Astrocyte of the cerebellum (primary cell): ENCODE measurements around the gene SEC61B.

Source experiments
- DNase-seq: peaks from one replicate; pipeline ENCODE4 v3.0.0-alpha.2; 2011; ENCODE audit warnings: low read depth
- H3K4me3 ChIP-seq: 2 replicates; pipeline ENCODE4 v1.5.1; 2011; ENCODE audit warnings: mild to moderate bottlenecking, low read depth, low read length, moderate library complexity
- CTCF ChIP-seq: IDR thresholded peaks from 2 replicates; pipeline ENCODE4 v1.5.1; 2012; ENCODE audit warnings: low read length, low read depth, moderate library complexity, mild to moderate bottlenecking; ENCODE audit errors: missing control alignments
- in situ Hi-C: cut with HindIII; loops from 2 replicates; pipeline ENCODE4 v1.10.0; 2017; ENCODE audit warnings: low sequenced_read_pairs

The SEC61B gene

GRCh38 chr9:99266255-99267023 lies 44.4 kb downstream of the SEC61B start:
- peak; percentile 88 for TF ChIP-seq CTCF
- no peak overlapping the region for H3K4me3 ChIP-seq
- in situ Hi-C loops, result no loop called here
- DNase-seq, result peak; percentile 68

- peak; percentile 22 for DNase-seq
- TF ChIP-seq CTCF, result no peak
- no peak overlapping the region for H3K4me3 ChIP-seq
- in situ Hi-C loops, result no loop called here
Observed at GRCh38 chr9:99269416-99269815, 47.3 kb downstream of the SEC61B start.

GRCh38 chr9:99270491-99270890 lies 48.4 kb downstream of the SEC61B start:
- H3K4me3 ChIP-seq, result no peak overlapping the region
- no peak for DNase-seq
- TF ChIP-seq CTCF, result no peak
- in situ Hi-C loops, result no loop called here

GRCh38 chr9:99272836-99273235 lies 50.8 kb downstream of the SEC61B start:
- DNase-seq, result no peak
- in situ Hi-C loops, result no loop called here
- no peak for TF ChIP-seq CTCF
- H3K4me3 ChIP-seq, result no peak overlapping the region

GRCh38 chr9:99274016-99274415 lies 51.9 kb downstream of the SEC61B start:
- TF ChIP-seq CTCF, result no peak

GRCh38 chr9:99274495-99274894 lies 52.4 kb downstream of the SEC61B start:
- in situ Hi-C loops, result no loop called here
- no peak for DNase-seq
- H3K4me3 ChIP-seq, result no peak overlapping the region
- no peak for TF ChIP-seq CTCF

More at GRCh38 chr9:99274016-99274415, 51.9 kb downstream of the SEC61B start:
- no peak overlapping the region for H3K4me3 ChIP-seq
- DNase-seq, result no peak
- in situ Hi-C loops, result no loop called here
